ENCODE measurements around the gene YAE1. TPM values are rescaled to one million over a fixed set of nuclear protein-coding genes. Genes with fewer than 3 reads are reported as not detected.

Gene YAE1
- total and polyA plus RNA-seq, 2 of the 13 experiments (the other 11 are each of a cell fraction or from before 2014, with no cell fraction given): 18.7 to 28.3 TPM

DNA sequence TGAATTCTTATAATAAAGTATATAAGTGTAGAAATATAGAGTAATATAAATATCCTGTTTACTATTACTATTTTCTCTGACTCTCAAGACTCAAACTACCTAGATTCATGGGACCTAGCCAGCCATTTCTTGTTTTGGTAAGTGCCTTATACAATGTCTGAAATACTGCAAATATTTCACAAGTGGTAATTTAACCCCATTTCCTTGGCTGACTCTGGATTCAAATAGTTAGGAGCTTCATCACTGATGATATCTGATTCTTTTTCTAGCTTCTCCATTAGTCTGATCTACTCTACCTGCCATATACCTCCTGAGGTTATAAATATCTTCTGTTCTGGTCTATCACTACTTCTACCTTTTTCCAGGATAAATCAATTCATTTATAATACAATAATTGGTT, 50.8 kb downstream of the YAE1 start:
- Histone ChIP-seq H3K4me2 (ENCODE audit: low read depth, low read length) (no peak overlapping the region), H3K27me3 (ENCODE audit: control insufficient read depth in 1 of 2, insufficient read depth in 2 of 2, low read length in 2 of 2) (no peaks in the 10 kb centered on the region), H3K9me3 (ENCODE audit: low read length) (no peaks in the 10 kb centered on the region), H3K4me1 (ENCODE audit: insufficient read depth, low read length) (peaks cover 9% of the 10 kb centered on the region), H3K79me2 (ENCODE audit: insufficient read depth, low read length) (no peaks in the 10 kb centered on the region), H4K20me1 (ENCODE audit: insufficient read depth, low read length) (no peaks in the 10 kb centered on the region), H3K4me3 (replicated peaks in 1 of 3; ENCODE audit: insufficient read depth in 1 of 3, low read depth in 2 of 3, low read length in 3 of 3) (no peak overlapping the region), H3K27ac (ENCODE audit: extremely low read length, insufficient read depth, low read length) (no peak overlapping the region), H3K36me3 (replicated peaks in 1 of 2; ENCODE audit: control insufficient read depth in 1 of 2, insufficient read depth in 2 of 2, low read length in 2 of 2) (no peaks in the 10 kb centered on the region), H2AFZ (ENCODE audit: low read length) (no peak overlapping the region), H3K9ac (ENCODE audit: insufficient read depth, low read depth, low read length) (no peak overlapping the region)
- no peak for ATAC-seq
- in situ Hi-C loops (cut with HindIII; ENCODE audit: extremely low pct_ligation_motif_present, low pct_unique_long_range_greater_than_20kb): no loop called here
- CTCF ChIA-PET (ENCODE audit: low intra/inter-chr PET ratio, low total read pairs): no interaction called here
- intact Hi-C loops (cut with micrococcal nuclease; ENCODE audit: unreplicated experiment): no loop called here
- no peak for DNase-seq (ENCODE audit: low spot score)
- FAIRE-seq: no peak
- TF ChIP-seq ZNF609 (CRISPR knock-in tag; IDR thresholded peaks at IDR 0.05; ENCODE audit: borderline replicate concordance): no peak
- TF ChIP-seq MAZ (IDR thresholded peaks at IDR 0.05; ENCODE audit: borderline replicate concordance, low read depth, low read length): no peak
- no peak for TF ChIP-seq MAZ (CRISPR knock-in tag; IDR thresholded peaks at IDR 0.05; ENCODE audit: low read depth)
- TF ChIP-seq RFXAP (CRISPR knock-in tag; IDR thresholded peaks at IDR 0.05; ENCODE audit: borderline replicate concordance): no peak
- TF ChIP-seq, protein P1, sequence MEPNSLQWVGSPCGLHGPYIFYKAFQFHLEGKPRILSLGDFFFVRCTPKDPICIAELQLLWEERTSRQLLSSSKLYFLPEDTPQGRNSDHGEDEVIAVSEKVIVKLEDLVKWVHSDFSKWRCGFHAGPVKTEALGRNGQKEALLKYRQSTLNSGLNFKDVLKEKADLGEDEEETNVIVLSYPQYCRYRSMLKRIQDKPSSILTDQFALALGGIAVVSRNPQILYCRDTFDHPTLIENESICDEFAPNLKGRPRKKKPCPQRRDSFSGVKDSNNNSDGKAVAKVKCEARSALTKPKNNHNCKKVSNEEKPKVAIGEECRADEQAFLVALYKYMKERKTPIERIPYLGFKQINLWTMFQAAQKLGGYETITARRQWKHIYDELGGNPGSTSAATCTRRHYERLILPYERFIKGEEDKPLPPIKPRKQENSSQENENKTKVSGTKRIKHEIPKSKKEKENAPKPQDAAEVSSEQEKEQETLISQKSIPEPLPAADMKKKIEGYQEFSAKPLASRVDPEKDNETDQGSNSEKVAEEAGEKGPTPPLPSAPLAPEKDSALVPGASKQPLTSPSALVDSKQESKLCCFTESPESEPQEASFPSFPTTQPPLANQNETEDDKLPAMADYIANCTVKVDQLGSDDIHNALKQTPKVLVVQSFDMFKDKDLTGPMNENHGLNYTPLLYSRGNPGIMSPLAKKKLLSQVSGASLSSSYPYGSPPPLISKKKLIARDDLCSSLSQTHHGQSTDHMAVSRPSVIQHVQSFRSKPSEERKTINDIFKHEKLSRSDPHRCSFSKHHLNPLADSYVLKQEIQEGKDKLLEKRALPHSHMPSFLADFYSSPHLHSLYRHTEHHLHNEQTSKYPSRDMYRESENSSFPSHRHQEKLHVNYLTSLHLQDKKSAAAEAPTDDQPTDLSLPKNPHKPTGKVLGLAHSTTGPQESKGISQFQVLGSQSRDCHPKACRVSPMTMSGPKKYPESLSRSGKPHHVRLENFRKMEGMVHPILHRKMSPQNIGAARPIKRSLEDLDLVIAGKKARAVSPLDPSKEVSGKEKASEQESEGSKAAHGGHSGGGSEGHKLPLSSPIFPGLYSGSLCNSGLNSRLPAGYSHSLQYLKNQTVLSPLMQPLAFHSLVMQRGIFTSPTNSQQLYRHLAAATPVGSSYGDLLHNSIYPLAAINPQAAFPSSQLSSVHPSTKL (CRISPR knock-in tag; IDR thresholded peaks at IDR 0.05): no peak
- no peak for TF ChIP-seq ZNF652 (CRISPR knock-in tag; IDR thresholded peaks at IDR 0.05; ENCODE audit: borderline replicate concordance, low read depth)
- POLR2A ChIA-PET: no interaction called here
- no TSS peak for BruUV-seq (replicated peaks)

Measured in HepG2 (cell line).